ENCODE measurements around the gene USP47. TPM values are rescaled to one million over a fixed set of nuclear protein-coding genes. Genes with fewer than 3 reads are reported as not detected.
A peak's percentile ranks its signal among the peaks of the same experiment; 100 is the strongest.

USP47 gene
- total and polyA plus RNA-seq, 2 of the 13 experiments (the other 11 are each of a cell fraction or from before 2014, with no cell fraction given) = 12.2 to 52.7 TPM

DNA sequence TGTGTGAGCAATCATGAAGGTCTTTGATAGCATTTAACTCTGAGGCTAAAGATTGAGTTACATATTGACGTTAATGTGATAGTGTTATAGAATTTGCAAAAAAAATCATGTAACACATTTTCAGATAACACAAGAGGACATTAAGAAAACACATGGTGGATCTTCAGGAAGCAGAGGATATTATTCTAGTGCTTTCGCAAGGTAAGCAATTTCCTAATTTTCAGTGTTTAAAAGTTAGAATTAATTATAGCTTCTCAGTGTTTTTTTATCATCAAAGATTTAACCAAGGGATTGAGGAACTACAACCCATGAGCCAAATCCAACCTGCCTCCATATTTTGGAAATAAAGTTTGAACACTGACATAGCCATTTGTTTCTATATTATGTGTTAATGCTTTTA is 88.1 kb downstream of the USP47 start:
- Histone ChIP-seq H2AFZ (ENCODE audit: low read length) (no peak overlapping the region), H3K27ac (ENCODE audit: extremely low read length, insufficient read depth, low read length) (no peak overlapping the region), H3K4me2 (ENCODE audit: low read depth, low read length) (no peak overlapping the region), H3K36me3 (replicated peaks in 1 of 2; ENCODE audit: control insufficient read depth in 1 of 2, insufficient read depth in 2 of 2, low read length in 2 of 2) (peaks cover 3 to 29% of the 10 kb centered on the region in 2 experiments; a peak in 4 of 5 replicates), H3K27me3 (ENCODE audit: control insufficient read depth in 1 of 2, insufficient read depth in 2 of 2, low read length in 2 of 2) (no peaks in the 10 kb centered on the region), H3K9me3 (ENCODE audit: low read length) (no peaks in the 10 kb centered on the region), H3K4me3 (replicated peaks in 1 of 3; ENCODE audit: insufficient read depth in 1 of 3, low read depth in 2 of 3, low read length in 3 of 3) (no peak overlapping the region), H3K4me1 (ENCODE audit: insufficient read depth, low read length) (no peaks in the 10 kb centered on the region), H4K20me1 (ENCODE audit: insufficient read depth, low read length) (no peaks in the 10 kb centered on the region), H3K79me2 (ENCODE audit: insufficient read depth, low read length) (no peaks in the 10 kb centered on the region), H3K9ac (ENCODE audit: insufficient read depth, low read depth, low read length) (no peak overlapping the region)
- ATAC-seq (no peak), FAIRE-seq (no peak), DNase-seq (ENCODE audit: low spot score) (no peak)
- intact Hi-C loops (cut with micrococcal nuclease; ENCODE audit: unreplicated experiment) (loop anchor here (10.0 kb wide), 1 partner anchor 305 kb away; no protein-coding TSS in a partner anchor), in situ Hi-C loops (cut with HindIII; ENCODE audit: extremely low pct_ligation_motif_present, low pct_unique_long_range_greater_than_20kb) (loop anchor here (5.0 to 10.0 kb wide), 2 partner anchors 117 to 355 kb away; no protein-coding TSS in a partner anchor)
- ChIA-PET CTCF (ENCODE audit: low intra/inter-chr PET ratio, low total read pairs) (interaction anchor here (1.4 kb wide), 1 partner anchor 37 kb away, joined by 3 read pairs; no protein-coding TSS in a partner anchor), POLR2A (no interaction called here)
- BruUV-seq (replicated peaks) = no TSS peak
- TF ChIP-seq RARG (CRISPR knock-in tag; IDR thresholded peaks at IDR 0.05; ENCODE audit: low read depth) (no peak), TBP (CRISPR knock-in tag; IDR thresholded peaks at IDR 0.05) (no peak), MED8 (CRISPR knock-in tag; IDR thresholded peaks at IDR 0.05; ENCODE audit: insufficient replicate concordance) (no peak), MAFG (CRISPR knock-in tag; IDR thresholded peaks at IDR 0.05) (no peak), MAFF (IDR thresholded peaks at IDR 0.05; ENCODE audit: low read depth, low read length) (peak; percentile 82), ZNF264 (CRISPR knock-in tag; IDR thresholded peaks at IDR 0.05) (no peak), ZNF317 (CRISPR knock-in tag; IDR thresholded peaks at IDR 0.05) (no peak), MAFK (conservative IDR thresholded peaks at IDR 0.05 in 1 of 2, IDR thresholded peaks at IDR 0.05 in 1 of 2; ENCODE audit: low read length in 2 of 2) (peak; percentile 77 to 89)
- TF ChIP-seq, protein P1, sequence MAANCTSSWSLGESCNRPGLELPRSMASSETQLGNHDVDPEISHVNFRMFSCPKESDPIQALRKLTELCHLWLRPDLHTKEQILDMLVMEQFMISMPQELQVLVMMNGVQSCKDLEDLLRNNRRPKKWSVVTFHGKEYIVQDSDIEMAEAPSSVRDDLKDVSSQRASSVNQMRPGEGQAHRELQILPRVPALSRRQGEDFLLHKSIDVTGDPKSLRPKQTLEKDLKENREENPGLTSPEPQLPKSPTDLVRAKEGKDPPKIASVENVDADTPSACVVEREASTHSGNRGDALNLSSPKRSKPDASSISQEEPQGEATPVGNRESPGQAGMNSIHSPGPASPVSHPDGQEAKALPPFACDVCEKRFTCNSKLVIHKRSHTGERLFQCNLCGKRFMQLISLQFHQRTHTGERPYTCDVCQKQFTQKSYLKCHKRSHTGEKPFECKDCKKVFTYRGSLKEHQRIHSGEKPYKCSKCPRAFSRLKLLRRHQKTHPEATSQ (CRISPR knock-in tag; IDR thresholded peaks at IDR 0.05; ENCODE audit: borderline replicate concordance) = no peak
- TF ChIP-seq, protein P2, sequence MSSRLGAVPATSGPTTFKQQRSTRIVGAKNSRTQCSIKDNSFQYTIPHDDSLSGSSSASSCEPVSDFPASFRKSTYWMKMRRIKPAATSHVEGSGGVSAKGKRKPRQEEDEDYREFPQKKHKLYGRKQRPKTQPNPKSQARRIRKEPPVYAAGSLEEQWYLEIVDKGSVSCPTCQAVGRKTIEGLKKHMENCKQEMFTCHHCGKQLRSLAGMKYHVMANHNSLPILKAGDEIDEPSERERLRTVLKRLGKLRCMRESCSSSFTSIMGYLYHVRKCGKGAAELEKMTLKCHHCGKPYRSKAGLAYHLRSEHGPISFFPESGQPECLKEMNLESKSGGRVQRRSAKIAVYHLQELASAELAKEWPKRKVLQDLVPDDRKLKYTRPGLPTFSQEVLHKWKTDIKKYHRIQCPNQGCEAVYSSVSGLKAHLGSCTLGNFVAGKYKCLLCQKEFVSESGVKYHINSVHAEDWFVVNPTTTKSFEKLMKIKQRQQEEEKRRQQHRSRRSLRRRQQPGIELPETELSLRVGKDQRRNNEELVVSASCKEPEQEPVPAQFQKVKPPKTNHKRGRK (CRISPR knock-in tag; IDR thresholded peaks at IDR 0.05) = no peak
- WGBS (ENCODE audit: low lambda C conversion rate) = 100% methylated on average over 2 of the region's 2 CpGs
